Activated naive CD4-positive, alpha-beta T cell (primary cell): Measurements from ENCODE around the gene SND1.

Experiments used
- DNase-seq, 4 experiments: peaks; one replicate each; lab custom pipeline; 2025; lab: John Stamatoyannopoulos, UW

Gene SND1

GRCh38 chr7:128071376-128071775, 419.4 kb downstream of the SND1 start:
- no peak for DNase-seq

GRCh38 chr7:128071801-128072200, 419.8 kb downstream of the SND1 start:
- DNase-seq: no peak

GRCh38 chr7:128073671-128074310, 421.8 kb downstream of the SND1 start:
- DNase-seq: no peak

- no peak for DNase-seq
These were observed 422.3 kb downstream of the SND1 start for GRCh38 chr7:128074336-128074735.

- no peak for DNase-seq
These were observed 422.7 kb downstream of the SND1 start for GRCh38 chr7:128074736-128075135.

- DNase-seq: no peak
These were observed 423.5 kb downstream of the SND1 start for GRCh38 chr7:128075242-128076095.

- no peak for DNase-seq
These were observed 424.3 kb downstream of the SND1 start for GRCh38 chr7:128076196-128076795.

GRCh38 chr7:128076796-128077271, 424.8 kb downstream of the SND1 start:
- no peak for DNase-seq

GRCh38 chr7:128078309-128078708, 426.3 kb downstream of the SND1 start:
- no peak for DNase-seq

GRCh38 chr7:128080169-128080568, 428.2 kb downstream of the SND1 start:
- no peak for DNase-seq

- DNase-seq: no peak
These were observed 429.4 kb downstream of the SND1 start for GRCh38 chr7:128081351-128081750.

GRCh38 chr7:128081808-128082207, 429.8 kb downstream of the SND1 start:
- DNase-seq: no peak

GRCh38 chr7:128082431-128082830, 430.4 kb downstream of the SND1 start:
- no peak for DNase-seq

- DNase-seq: no peak
These were observed 433.1 kb downstream of the SND1 start for GRCh38 chr7:128084896-128085608.

- DNase-seq: no peak
These were observed 438.5 kb downstream of the SND1 start for GRCh38 chr7:128090492-128090891.

- no peak for DNase-seq
These were observed 439.1 kb downstream of the SND1 start for GRCh38 chr7:128091106-128091505.

GRCh38 chr7:128092221-128092620, 440.2 kb downstream of the SND1 start:
- no peak for DNase-seq

- DNase-seq: no peak
These were observed 441.9 kb downstream of the SND1 start for GRCh38 chr7:128093614-128094570.

GRCh38 chr7:128094686-128095085, 442.7 kb downstream of the SND1 start:
- no peak for DNase-seq

- DNase-seq: no peak
These were observed 445.3 kb downstream of the SND1 start for GRCh38 chr7:128097211-128097731.

GRCh38 chr7:128098629-128099028, 446.6 kb downstream of the SND1 start:
- DNase-seq: no peak
